HL-60 (cell line): ENCODE measurements around the gene UBE2R2.

Experiments used
- CTCF ChIP-seq: IDR thresholded peaks from one replicate; pipeline ENCODE4 v1.5.1; 2011; ENCODE audit warnings: low read length, control low read depth, inconsistent platforms; ENCODE audit not compliant: insufficient read depth
- GABPA ChIP-seq: IDR thresholded peaks from 2 replicates; pipeline ENCODE4 v1.6.1; 2012; ENCODE audit warnings: low read depth
- POLR2AphosphoS5 ChIP-seq: IDR thresholded peaks from 2 replicates; pipeline ENCODE4 v1.6.1; 2012; ENCODE audit warnings: low read depth

- TF ChIP-seq GABPA (no peak), CTCF (no peak), POLR2AphosphoS5 (no peak)
Measured at GRCh38 chr9:33800886-33801285, 16.1 kb upstream of the UBE2R2 start.
